BLaER1 treated with 17β-estradiol and CSF1 and Interleukin-3, amounts not matched to agents 10 nM and 100 nM (cell line): ENCODE data around the gene SNCAIP.

Experiments used
- H3K27ac ChIP-seq, 11 experiments: shearing (Covaris generic); formaldehyde crosslinking; 2 replicates each; pipeline ENCODE4 v1.8.1; 2022
- H3K27me3 ChIP-seq, 11 experiments: shearing (Covaris generic); formaldehyde crosslinking; 2 replicates each; pipeline ENCODE4 v1.8.1; 2022
- H3K36me3 ChIP-seq, 11 experiments: shearing (Covaris generic); formaldehyde crosslinking; 2 replicates each; pipeline ENCODE4 v1.8.1; 2022
- H3K4me1 ChIP-seq, 10 experiments: shearing (Covaris generic); formaldehyde crosslinking; 2 replicates each; pipeline ENCODE4 v1.8.1; 2022
- H3K4me2 ChIP-seq, 11 experiments: shearing (Covaris generic); formaldehyde crosslinking; 2 replicates each; pipeline ENCODE4 v1.8.1; 2022
- H3K4me3 ChIP-seq, 10 experiments: shearing (Covaris generic); formaldehyde crosslinking; 2 replicates each; pipeline ENCODE4 v1.8.1; 2022
- H3K9ac ChIP-seq, 11 experiments: shearing (Covaris generic); formaldehyde crosslinking; 2 replicates each; pipeline ENCODE4 v1.8.1; 2022
- H3K9me3 ChIP-seq, 11 experiments: shearing (Covaris generic); formaldehyde crosslinking; replicated peaks in 1 of 11; 2 replicates each; pipeline ENCODE4 v1.8.1; 2022
- H4K20me1 ChIP-seq, 11 experiments: shearing (Covaris generic); formaldehyde crosslinking; 2 replicates each; pipeline ENCODE4 v1.8.1; 2022
- Cebpa-rat ChIP-seq, 11 experiments: shearing (Covaris generic); IDR thresholded peaks; 2 replicates each; pipeline ENCODE4 v1.8.1; 2022

The SNCAIP gene

DNA sequence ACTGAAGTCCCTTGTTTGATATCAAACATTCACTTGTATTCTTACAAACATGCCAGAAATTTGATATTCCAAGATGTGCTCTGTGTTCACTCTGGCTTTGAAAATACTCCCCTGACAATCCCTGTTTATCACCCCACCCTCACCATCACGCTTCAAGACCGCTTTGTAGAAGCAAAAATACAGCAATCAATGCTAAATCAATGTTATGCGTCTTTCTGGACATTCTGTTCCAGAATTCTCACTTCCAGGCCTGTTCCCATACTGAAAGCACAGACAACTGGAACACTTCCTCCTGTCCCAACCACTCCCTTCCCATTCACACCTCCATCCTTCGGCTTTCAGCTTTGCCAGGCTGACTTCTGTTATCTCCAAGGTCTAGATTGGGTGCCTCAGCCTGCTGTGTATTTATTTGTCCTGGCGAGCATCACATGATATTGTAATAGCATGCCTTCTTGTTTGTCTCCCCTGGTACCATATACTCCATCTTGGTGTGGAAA, 72.8 kb downstream of the SNCAIP start:
- H3K27me3 ChIP-seq = no peaks in the 10 kb centered on the region
- no peaks in the 10 kb centered on the region for H3K9me3 ChIP-seq

DNA sequence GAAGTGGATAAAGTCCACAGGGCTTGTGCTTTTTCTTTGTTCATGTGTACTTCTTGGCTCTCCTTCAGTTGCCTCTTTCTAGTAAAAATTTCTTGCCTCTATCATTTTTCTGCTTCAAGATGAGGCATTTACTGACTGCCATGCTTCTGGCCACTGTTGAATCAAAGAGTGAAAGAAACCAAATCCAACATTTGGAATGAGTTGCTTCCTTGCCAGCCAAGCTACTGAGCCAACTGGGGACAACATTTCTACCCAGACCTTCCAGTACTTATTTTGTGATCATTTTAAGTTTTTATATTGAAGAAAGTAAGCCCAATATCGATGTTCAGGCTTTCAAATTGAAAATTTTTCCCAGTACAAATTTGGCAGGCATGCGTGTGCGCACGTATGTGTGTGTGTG, 73.2 kb downstream of the SNCAIP start:
- Histone ChIP-seq H3K9me3 (no peaks in the 10 kb centered on the region), H3K27ac (no peak overlapping the region), H3K4me1 (no peaks in the 10 kb centered on the region), H3K4me3 (no peak overlapping the region), H3K36me3 (no peaks in the 10 kb centered on the region), H3K9ac (no peak overlapping the region), H3K27me3 (no peaks in the 10 kb centered on the region), H3K4me2 (no peak overlapping the region), H4K20me1 (no peaks in the 10 kb centered on the region)
- no peak for TF ChIP-seq Cebpa-rat (IDR thresholded peaks at IDR 0.05)

More for the DNA sequence above, 72.8 kb downstream of the SNCAIP start:
- Histone ChIP-seq H3K27ac (no peak overlapping the region), H3K4me2 (no peak overlapping the region), H3K36me3 (no peaks in the 10 kb centered on the region), H3K4me3 (no peak overlapping the region), H4K20me1 (no peaks in the 10 kb centered on the region), H3K4me1 (no peaks in the 10 kb centered on the region), H3K9ac (no peak overlapping the region)
- no peak for TF ChIP-seq Cebpa-rat (IDR thresholded peaks at IDR 0.05)

- Histone ChIP-seq H3K9me3 (no peaks in the 10 kb centered on the region), H3K36me3 (no peaks in the 10 kb centered on the region), H3K4me3 (no peak overlapping the region), H3K4me1 (no peaks in the 10 kb centered on the region), H3K27ac (no peak overlapping the region), H3K27me3 (no peaks in the 10 kb centered on the region), H4K20me1 (no peaks in the 10 kb centered on the region), H3K9ac (no peak overlapping the region), H3K4me2 (no peak overlapping the region)
- no peak for TF ChIP-seq Cebpa-rat (IDR thresholded peaks at IDR 0.05)
These were observed 73.8 kb downstream of the SNCAIP start for GRCh38 chr5:122385808-122386207.

- H3K27me3 ChIP-seq = no peaks in the 10 kb centered on the region
- H3K9me3 ChIP-seq = no peaks in the 10 kb centered on the region
- H3K4me1 ChIP-seq = no peaks in the 10 kb centered on the region
These were observed 78.1 kb downstream of the SNCAIP start for GRCh38 chr5:122390154-122390553.

DNA sequence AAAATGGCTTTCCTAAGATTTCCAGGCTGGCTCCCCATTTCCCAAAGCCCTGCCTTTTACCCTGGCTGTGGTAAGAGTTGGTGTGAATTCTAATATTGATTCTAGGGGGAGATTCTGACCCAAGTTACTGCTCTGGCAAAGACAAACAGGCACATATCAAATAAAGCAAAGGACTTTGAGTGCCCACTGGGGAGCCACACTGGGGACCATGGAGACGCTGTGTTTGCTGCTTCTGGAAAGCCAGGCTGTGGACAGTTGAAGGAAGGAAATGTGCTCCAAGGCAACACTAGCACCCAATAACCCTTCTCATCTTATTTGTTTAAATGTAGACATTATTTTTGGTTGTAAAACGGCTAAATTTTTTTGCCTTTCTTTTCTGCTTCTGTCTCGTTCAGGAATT, 78.7 kb downstream of the SNCAIP start:
- Histone ChIP-seq H4K20me1 (no peaks in the 10 kb centered on the region), H3K4me1 (no peaks in the 10 kb centered on the region), H3K9me3 (no peaks in the 10 kb centered on the region), H3K4me2 (no peak overlapping the region), H3K9ac (no peak overlapping the region), H3K27ac (no peak overlapping the region), H3K27me3 (no peaks in the 10 kb centered on the region), H3K4me3 (no peak overlapping the region), H3K36me3 (no peaks in the 10 kb centered on the region)
- no peak for TF ChIP-seq Cebpa-rat (IDR thresholded peaks at IDR 0.05)

More at GRCh38 chr5:122390154-122390553, 78.1 kb downstream of the SNCAIP start:
- no peaks in the 10 kb centered on the region for H4K20me1 ChIP-seq
- no peak overlapping the region for H3K4me3 ChIP-seq
- TF ChIP-seq Cebpa-rat (IDR thresholded peaks at IDR 0.05) = no peak
- H3K4me2 ChIP-seq = no peak overlapping the region
- no peaks in the 10 kb centered on the region for H3K36me3 ChIP-seq
- no peak overlapping the region for H3K27ac ChIP-seq
- H3K9ac ChIP-seq = no peak overlapping the region

DNA sequence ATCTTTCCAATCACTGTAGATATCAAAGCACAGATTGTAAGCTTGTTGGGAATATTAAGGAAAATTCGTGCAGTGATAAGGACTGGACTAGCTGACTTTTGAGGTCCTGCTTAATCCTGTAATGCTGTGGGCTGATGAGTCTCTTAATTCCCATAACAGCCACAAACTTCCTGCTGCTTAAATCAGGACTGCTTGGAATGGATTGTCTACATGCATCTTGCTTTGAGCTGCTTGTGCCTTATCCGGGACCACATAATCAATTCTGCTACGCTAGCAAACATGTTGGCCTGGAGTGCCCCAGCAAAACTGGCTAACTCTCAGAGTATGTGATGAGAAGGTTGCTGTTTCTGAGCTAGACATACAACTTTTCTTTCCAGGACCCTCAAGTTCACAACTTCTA, 79.6 kb downstream of the SNCAIP start:
- TF ChIP-seq Cebpa-rat (IDR thresholded peaks at IDR 0.05) = no peak
- H3K4me1 ChIP-seq = no peaks in the 10 kb centered on the region
- no peaks in the 10 kb centered on the region for H4K20me1 ChIP-seq
- no peak overlapping the region for H3K9ac ChIP-seq
- no peak overlapping the region for H3K27ac ChIP-seq
- H3K9me3 ChIP-seq = no peaks in the 10 kb centered on the region
- H3K27me3 ChIP-seq = no peaks in the 10 kb centered on the region
- no peak overlapping the region for H3K4me3 ChIP-seq
- no peak overlapping the region for H3K4me2 ChIP-seq
- no peaks in the 10 kb centered on the region for H3K36me3 ChIP-seq

- Histone ChIP-seq H3K36me3 (no peaks in the 10 kb centered on the region), H3K9me3 (no peaks in the 10 kb centered on the region), H3K4me1 (no peaks in the 10 kb centered on the region), H3K4me3 (no peak overlapping the region), H3K27ac (no peak overlapping the region), H4K20me1 (no peaks in the 10 kb centered on the region), H3K9ac (no peak overlapping the region), H3K4me2 (no peak overlapping the region), H3K27me3 (no peaks in the 10 kb centered on the region)
- TF ChIP-seq Cebpa-rat (IDR thresholded peaks at IDR 0.05) = no peak
These were observed 80.2 kb downstream of the SNCAIP start for GRCh38 chr5:122392224-122392623.

- Histone ChIP-seq H3K9me3 (no peaks in the 10 kb centered on the region), H3K27me3 (no peaks in the 10 kb centered on the region), H3K4me2 (no peak overlapping the region), H3K27ac (no peak overlapping the region), H3K4me3 (no peak overlapping the region), H3K4me1 (no peaks in the 10 kb centered on the region), H3K9ac (no peak overlapping the region), H3K36me3 (no peaks in the 10 kb centered on the region), H4K20me1 (no peaks in the 10 kb centered on the region)
- TF ChIP-seq Cebpa-rat (IDR thresholded peaks at IDR 0.05) = 0 out of 22 replicates have a peak, but pooled peaks of 1 of the 11 experiments have one; percentile 11
These were observed 80.8 kb downstream of the SNCAIP start for GRCh38 chr5:122392824-122393223.

- TF ChIP-seq Cebpa-rat (IDR thresholded peaks at IDR 0.05) = no peak
- no peak overlapping the region for H3K4me3 ChIP-seq
- H3K4me1 ChIP-seq = no peaks in the 10 kb centered on the region
These were observed 82.4 kb downstream of the SNCAIP start for GRCh38 chr5:122394284-122394930.

GRCh38 chr5:122398016-122398415, 86.0 kb downstream of the SNCAIP start:
- H3K27ac ChIP-seq = no peak overlapping the region
- H3K9me3 ChIP-seq = no peaks in the 10 kb centered on the region
- no peaks in the 10 kb centered on the region for H3K4me1 ChIP-seq
- H3K4me3 ChIP-seq = no peak overlapping the region
- no peaks in the 10 kb centered on the region for H3K27me3 ChIP-seq
- H3K36me3 ChIP-seq = no peaks in the 10 kb centered on the region
- no peaks in the 10 kb centered on the region for H4K20me1 ChIP-seq
- TF ChIP-seq Cebpa-rat (IDR thresholded peaks at IDR 0.05) = no peak
- no peak overlapping the region for H3K9ac ChIP-seq
- H3K4me2 ChIP-seq = no peak overlapping the region

More at GRCh38 chr5:122394284-122394930, 82.4 kb downstream of the SNCAIP start:
- H3K27ac ChIP-seq = no peak overlapping the region
- no peaks in the 10 kb centered on the region for H3K27me3 ChIP-seq
- H3K4me2 ChIP-seq = no peak overlapping the region
- no peak overlapping the region for H3K9ac ChIP-seq
- H3K36me3 ChIP-seq = no peaks in the 10 kb centered on the region
- no peaks in the 10 kb centered on the region for H3K9me3 ChIP-seq
- H4K20me1 ChIP-seq = no peaks in the 10 kb centered on the region
